Heart left ventricle (tissue), 16 donors: ENCODE data around the gene CCR2. TPM values are rescaled to one million over a fixed set of nuclear protein-coding genes. Genes with fewer than 3 reads are reported as not detected.

Experiments
- ATAC-seq, 4 donors: fragments of 200-7000 bp; cut with Tn5 transposase; one replicate each; pipeline ENCODE4 v1.9.1; 2020 to 2022; ENCODE audit warnings: moderate library complexity in 4 of 4, mild to moderate bottlenecking in 3 of 4, moderate number of reproducible peaks in 1 of 4
- DNase-seq, 5 donors: peaks; one replicate each; pipeline ENCODE4 v3.0.0-alpha.2; 2020
- H3K27ac ChIP-seq, 12 donors: fragments of 200-600 bp; sonication (generic) in 4 of 12; one replicate each; pipeline versions ENCODE4 v1.5.0 to v1.8.0; 2016 to 2022; ENCODE audit warnings: mild to moderate bottlenecking in 2 of 12
- H3K27me3 ChIP-seq, 9 donors: fragments of 200-600 bp; sonication (generic) in 2 of 9; one replicate each; pipeline versions ENCODE4 v1.5.1 to v1.8.0; 2016 to 2022; ENCODE audit warnings: mild to moderate bottlenecking in 3 of 9
- H3K36me3 ChIP-seq, 9 donors: fragments of 200-600 bp; sonication (generic) in 2 of 9; one replicate each; pipeline versions ENCODE4 v1.5.0 to v1.8.0; 2018 to 2022; ENCODE audit warnings: mild to moderate bottlenecking in 2 of 9
- H3K4me1 ChIP-seq, 12 donors: fragments of 200-600 bp; sonication (generic) in 4 of 12; one replicate each; pipeline versions ENCODE4 v1.5.0 to v1.8.0; 2016 to 2022; ENCODE audit warnings: mild to moderate bottlenecking in 3 of 12
- H3K4me3 ChIP-seq, 12 donors: fragments of 200-600 bp; sonication (generic) in 4 of 12; one replicate each; pipeline versions ENCODE4 v1.5.0 to v1.8.0; 2017 to 2022; ENCODE audit warnings: mild to moderate bottlenecking in 9 of 12, moderate library complexity in 4 of 12
- H3K9me3 ChIP-seq, 12 donors: fragments of 200-600 bp; sonication (generic) in 4 of 12; one replicate each; pipeline versions ENCODE4 v1.5.0 to v1.8.0; 2016 to 2022; ENCODE audit warnings: mild to moderate bottlenecking in 1 of 12
- CTCF ChIP-seq, 12 donors: fragments of 200-600 bp; sonication (generic) in 4 of 12; IDR thresholded peaks; one replicate each; pipeline versions ENCODE4 v1.5.0 to v1.8.0; 2018 to 2022; ENCODE audit warnings: antibody characterized with exemption in 12 of 12, mild to moderate bottlenecking in 5 of 12
- POLR2A ChIP-seq, 2 donors: fragments of 450-650 bp; IDR thresholded peaks; one replicate each; pipeline ENCODE4 v1.6.1; 2017; ENCODE audit warnings: antibody characterized with exemption in 2 of 2, mild to moderate bottlenecking in 2 of 2, moderate library complexity in 2 of 2
- WGBS, 4 donors: extraction: QIAGEN DNeasy Blood & Tissue Kit in 2 of 4; methylation state at CpG; one replicate each; pipeline versions ENCODE4 v1.1.5 to v1.1.7; 2013 to 2018; 5-methylcytosine and 5-hydroxymethylcytosine counted together
- intact Hi-C, 10 donors: fragments of 100-400 bp; cut with DNase I; formaldehyde crosslinking; loops; one replicate each; pipeline versions ENCODE4 v1.11.1 to v1.14.2; 2022
- long read RNA-seq, 3 donors: library from polyadenylated mRNA; unstranded; transcript quantifications; one replicate each; pipeline ENCODE4 v2.0.0, GENCODE V29; 2020 to 2021
- polyA plus RNA-seq, 2 donors: library from polyadenylated mRNA; stranded (reverse); fragments of 200-250 nt; gene quantifications; one replicate each; pipeline ENCODE4 v1.2.3, GENCODE V29; 2013
- total RNA-seq, 9 donors: library from RNA; depleted of rRNA in 2 of 9; stranded (reverse); fragments of >200 nt in 2 of 9; fragmentation: NEBNext Ultra II Directional in 3 of 9; extraction: Animal tissue kit (Norgen Biotek cat#: 25700) in 3 of 9; gene quantifications; one replicate each; pipeline versions ENCODE4 v1.1.0 to v1.2.4, GENCODE V29; 2016 to 2023
- donor health status: ischemic (EF 13 %, LVEDD 7.1; RV severe dilation, severe dysfunction).
- donor health status: healthy with polysubstance abuse.
- donor health status: DM: no; HTN: yes; CAD: no.
- donor health status: DM: no; HTN: no; CAD: no.
- donor health status: ischemic (EF 25% LVEDD 6.9; RV normal size, moderate dysfunction).
- donor health status: ischemic (EF 25% LVEDD 5.7; RV mildly dilated, moderate dysfunction).
- donor health status: healthy.
- donor health status: DM: yes; HTN: yes; CAD: no.
- donor health status: ischemic (EF 35%, LVEDD 5.7; RV mildly dilated, moderate dysfunction).
- donor health status: nonischemic (EF 11% LVEDD 7.7; RV severe dilation, severe dysfunction).
- donor health status: DM: yes; HTN: yes; CAD: no.
- donor health status: PGD.
- donor health status: ischemic (EF 29% LVEDD 5.4; RV normal size, mild dysfunction).
- donor health status: nonischemic (EF 23%, LVEDD 6.1; RV moderate dilation, normal function).

Gene CCR2
- total RNA-seq (10 to 100 TPM in 1 of 9 donors, 1 to 10 TPM in 3, under 1 TPM in 5; 0.35 to 10.5 (median 0.94) TPM), polyA plus RNA-seq (under 1 TPM; 0.23 to 0.53 TPM)
- long read RNA-seq, donor 1: 0 reads
- long read RNA-seq, donor 2: 0 reads
- long read RNA-seq, donor 3: 0 reads

- H3K36me3 ChIP-seq: no peaks in the 10 kb centered on the region
- TF ChIP-seq POLR2A (IDR thresholded peaks at IDR 0.05) (no peak), CTCF (IDR thresholded peaks at IDR 0.05) (no peak)
- ATAC-seq: no peak
- H3K4me1 ChIP-seq: peaks cover 0 to 68% (median 0%) of the 10 kb centered on the region in 12 donors
- H3K27me3 ChIP-seq: peaks cover 0 to 36% (median 0%) of the 10 kb centered on the region in 9 donors
- WGBS, 4 donors: 64 to 71% (median 69%) methylated on average over 7 of the region's 7 CpGs
- DNase-seq: no peak
- H3K27ac ChIP-seq: peak within 1 kb of the TSS in 1 of 12 donors; percentile 73
- intact Hi-C loops: no loop called here
- no peaks in the 10 kb centered on the region for H3K9me3 ChIP-seq
- peak within 1 kb of the TSS in 4 of 12 donors; percentile 4 to 49 (median 16) for H3K4me3 ChIP-seq
Observed at GRCh38 chr3:46353647-46354410, at the start of gene CCR2. Gene CCR2 (plus strand): TSS chr3:46354111. CDS start chr3:46357528, 3,417 bp downstream.

GRCh38 chr3:46304739-46305138 is 49.2 kb upstream of the CCR2 start:
- DNase-seq (no peak), ATAC-seq (no peak)
- Histone ChIP-seq H3K9me3 (no peaks in the 10 kb centered on the region), H3K27ac (no peak overlapping the region), H3K4me3 (no peak overlapping the region), H3K36me3 (no peaks in the 10 kb centered on the region), H3K4me1 (peaks cover 0 to 37% (median 0%) of the 10 kb centered on the region in 12 donors), H3K27me3 (peaks cover 0 to 2% (median 0%) of the 10 kb centered on the region in 9 donors)
- intact Hi-C loops: no loop called here
- TF ChIP-seq CTCF (IDR thresholded peaks at IDR 0.05) (no peak), POLR2A (IDR thresholded peaks at IDR 0.05) (no peak)
- WGBS, 4 donors: 86 to 90% (median 89%) methylated on average over 3 of the region's 3 CpGs

- TF ChIP-seq CTCF (IDR thresholded peaks at IDR 0.05) (no peak), POLR2A (IDR thresholded peaks at IDR 0.05) (no peak)
- ATAC-seq (peak in 3 of 4 donors; percentile 61 to 77 (median 62)), DNase-seq (peak in 4 of 5 donors; percentile 28 to 41 (median 35))
- H3K9me3 ChIP-seq: no peaks in the 10 kb centered on the region
- H3K4me1 ChIP-seq: peaks cover 0 to 61% (median 0%) of the 10 kb centered on the region in 12 donors
- H3K4me3 ChIP-seq: no peak overlapping the region
- intact Hi-C loops: no loop called here
- peaks cover 0 to 8% (median 0%) of the 10 kb centered on the region in 9 donors for H3K27me3 ChIP-seq
- peak overlapping the region in 1 of 12 donors; percentile 83 for H3K27ac ChIP-seq
- WGBS, 4 donors: 62 to 85% (median 77%) methylated on average over 1 of the region's 1 CpG
- no peaks in the 10 kb centered on the region for H3K36me3 ChIP-seq
Observed at GRCh38 chr3:46312991-46313390, 40.9 kb upstream of the CCR2 start.

- Histone ChIP-seq H3K36me3 (no peaks in the 10 kb centered on the region), H3K4me1 (peaks cover 0 to 61% (median 0%) of the 10 kb centered on the region in 12 donors), H3K27ac (peak overlapping the region in 1 of 12 donors; percentile 21), H3K4me3 (no peak overlapping the region), H3K27me3 (peaks cover 0 to 8% (median 0%) of the 10 kb centered on the region in 9 donors), H3K9me3 (no peaks in the 10 kb centered on the region)
- intact Hi-C loops: no loop called here
- DNase-seq (no peak), ATAC-seq (no peak)
- no peak for TF ChIP-seq CTCF (IDR thresholded peaks at IDR 0.05)
- no peak for TF ChIP-seq POLR2A (IDR thresholded peaks at IDR 0.05)
Observed at GRCh38 chr3:46314517-46314916, 39.4 kb upstream of the CCR2 start.
